Tibial artery (tissue), 4 donors: ENCODE measurements around the gene ZNF777.
A peak's percentile ranks its signal among the peaks of the same experiment; 100 is the strongest.

Source experiments
- DNase-seq, 2 donors: peaks; one replicate each; pipeline ENCODE4 v3.0.0-alpha.2; 2019
- H3K27ac ChIP-seq, 2 donors: fragments of 200-600 bp; sonication (generic) in 1 of 2; 1 replicate in 1 of 2; 2 replicates in 1 of 2; pipeline ENCODE4 v1.5.1; 2018 to 2019; ENCODE audit warnings: mild to moderate bottlenecking in 1 of 2
- H3K27me3 ChIP-seq, 2 donors: fragments of 200-600 bp; sonication (generic) in 1 of 2; one replicate each; pipeline versions ENCODE4 v1.5.1 to v1.6.0; 2016 to 2019
- H3K36me3 ChIP-seq, 3 donors: fragments of 200-600 bp; sonication (generic) in 2 of 3; one replicate each; pipeline ENCODE4 v1.5.1; 2016 to 2019; ENCODE audit warnings: mild to moderate bottlenecking in 2 of 3
- H3K4me1 ChIP-seq, 4 donors: fragments of 200-600 bp; sonication (generic) in 2 of 4; 1 replicate in 3 of 4; 2 replicates in 1 of 4; pipeline ENCODE4 v1.5.1; 2016 to 2019
- H3K4me3 ChIP-seq, 2 donors: fragments of 200-600 bp; sonication (generic) in 1 of 2; 1 replicate in 1 of 2; 2 replicates in 1 of 2; pipeline ENCODE4 v1.5.1; 2018 to 2019; ENCODE audit warnings: mild to moderate bottlenecking in 2 of 2
- H3K9me3 ChIP-seq, 3 donors: fragments of 200-600 bp; sonication (generic) in 1 of 3; one replicate each; pipeline ENCODE4 v1.5.1; 2016 to 2019
- CTCF ChIP-seq, 2 experiments: fragments of 200-600 bp in 1 of 2; fragments of 450-650 bp in 1 of 2; IDR thresholded peaks; one replicate each; pipeline ENCODE4 v1.5.1; 2017 to 2019; ENCODE audit warnings: antibody characterized with exemption in 2 of 2, mild to moderate bottlenecking in 1 of 2, moderate library complexity in 1 of 2
- intact Hi-C: fragments of 100-400 bp; cut with DNase I; formaldehyde crosslinking; loops from one replicate; pipeline ENCODE4 v1.15.0; 2023; ENCODE audit warnings: low total_unique reads

The ZNF777 gene

GRCh38 chr7:149500910-149501309 is 40.0 kb upstream of the ZNF777 start:
- DNase-seq: no peak
- intact Hi-C loops: no loop called here

GRCh38 chr7:149500201-149500600 is 39.3 kb upstream of the ZNF777 start:
- no peak for DNase-seq
- TF ChIP-seq CTCF (IDR thresholded peaks at IDR 0.05): no peak
- Histone ChIP-seq H3K4me3 (no peak overlapping the region), H3K36me3 (no peaks in the 10 kb centered on the region), H3K9me3 (no peaks in the 10 kb centered on the region), H3K27ac (no peak overlapping the region), H3K27me3 (no peaks in the 10 kb centered on the region), H3K4me1 (peaks cover 3 to 16% (median 13%) of the 10 kb centered on the region in 4 donors)
- intact Hi-C loops: no loop called here

More at GRCh38 chr7:149500910-149501309, 40.0 kb upstream of the ZNF777 start:
- Histone ChIP-seq H3K36me3 (no peaks in the 10 kb centered on the region), H3K9me3 (peaks cover 0 to under 1% (median 0%) of the 10 kb centered on the region in 3 donors), H3K4me3 (no peak overlapping the region), H3K4me1 (peaks cover under 1 to 9% (median 6%) of the 10 kb centered on the region in 4 donors), H3K27me3 (no peaks in the 10 kb centered on the region), H3K27ac (no peak overlapping the region)
- no peak for TF ChIP-seq CTCF (IDR thresholded peaks at IDR 0.05)

GRCh38 chr7:149498811-149499210 is 37.9 kb upstream of the ZNF777 start:
- Histone ChIP-seq H3K4me3 (no peak overlapping the region), H3K4me1 (peaks cover 3 to 21% (median 15%) of the 10 kb centered on the region in 4 donors), H3K27ac (no peak overlapping the region), H3K27me3 (no peaks in the 10 kb centered on the region), H3K36me3 (peaks cover 3 to 6% (median 5%) of the 10 kb centered on the region in 3 donors), H3K9me3 (no peaks in the 10 kb centered on the region)
- no peak for DNase-seq
- intact Hi-C loops: loop anchor here (5.0 kb wide), 1 partner anchor 37 kb away; the partner anchor contains the start of gene ZNF777
- TF ChIP-seq CTCF (IDR thresholded peaks at IDR 0.05): no peak

GRCh38 chr7:149497467-149498261 is 36.8 kb upstream of the ZNF777 start, which contains the start of gene ZNF746:
Gene ZNF746 (minus strand): TSS chr7:149497809. CDS start chr7:149497536, 273 bp downstream.
- peak; percentile 75 to 87 for DNase-seq
- Histone ChIP-seq H3K4me1 (peaks cover 3 to 21% (median 15%) of the 10 kb centered on the region in 4 donors), H3K9me3 (no peaks in the 10 kb centered on the region), H3K36me3 (peaks cover 14 to 17% (median 16%) of the 10 kb centered on the region in 3 donors), H3K4me3 (peak within 1 kb of the TSS; percentile 73 to 90), H3K27ac (peak within 1 kb of the TSS; percentile 87 to 92), H3K27me3 (no peaks in the 10 kb centered on the region)
- intact Hi-C loops: loop anchor here (5.0 kb wide), 1 partner anchor 35 kb away; the partner anchor contains the start of gene ZNF777
- peak; percentile 49 to 75 for TF ChIP-seq CTCF (IDR thresholded peaks at IDR 0.05)

GRCh38 chr7:149496642-149497391 is 36.0 kb upstream of the ZNF777 start:
- Histone ChIP-seq H3K4me3 (peak overlapping the region; percentile 73 to 90), H3K27ac (peak overlapping the region; percentile 87 to 92), H3K27me3 (no peaks in the 10 kb centered on the region), H3K9me3 (no peaks in the 10 kb centered on the region), H3K4me1 (peaks cover 3 to 21% (median 15%) of the 10 kb centered on the region in 4 donors), H3K36me3 (peaks cover 23 to 26% (median 25%) of the 10 kb centered on the region in 3 donors)
- DNase-seq: peak in 1 of 2 donors; percentile 41
- TF ChIP-seq CTCF (IDR thresholded peaks at IDR 0.05): no peak
- intact Hi-C loops: loop anchor here (5.0 kb wide), 1 partner anchor 35 kb away; the partner anchor contains the start of gene ZNF777
